HL-60 (cell line): ENCODE results near the gene SLC35E4.
"Not testable (repeated sequence)": the region's sequence is repeated elsewhere in the genome, so short reads cannot be mapped to it uniquely, and the experiment has no call there.

ENCODE experiments used
- DNase-seq, 2 experiments: peaks; one replicate each; pipeline ENCODE4 v3.0.0-alpha.2; 2010 to 2020; ENCODE audit warnings: low read depth in 1 of 2, low spot score in 1 of 2
- H3K27ac ChIP-seq: fragments of 250-450 bp; sonication (Bioruptor Pico); replicated peaks from 2 replicates; pipeline ENCODE4 v1.5.1; 2020; ENCODE audit warnings: mild to moderate bottlenecking, moderate library complexity
- H3K27me3 ChIP-seq: fragments of 250-450 bp; sonication (Bioruptor Pico); 2 replicates; pipeline ENCODE4 v1.5.1; 2021; ENCODE audit warnings: mild to moderate bottlenecking, moderate library complexity; ENCODE audit not compliant: insufficient read depth, poor library complexity, severe bottlenecking
- H3K4me3 ChIP-seq: replicated peaks from 2 replicates; pipeline ENCODE4 v1.5.1; 2011; ENCODE audit warnings: mild to moderate bottlenecking, control low read depth, low read length; ENCODE audit not compliant: insufficient read depth
- CTCF ChIP-seq: IDR thresholded peaks from one replicate; pipeline ENCODE4 v1.5.1; 2011; ENCODE audit warnings: low read length, control low read depth, inconsistent platforms; ENCODE audit not compliant: insufficient read depth
- GABPA ChIP-seq: IDR thresholded peaks from 2 replicates; pipeline ENCODE4 v1.6.1; 2012; ENCODE audit warnings: low read depth
- POLR2AphosphoS5 ChIP-seq: IDR thresholded peaks from 2 replicates; pipeline ENCODE4 v1.6.1; 2012; ENCODE audit warnings: low read depth
- REST ChIP-seq: IDR thresholded peaks from 2 replicates; pipeline ENCODE4 v1.6.1; 2012; ENCODE audit warnings: low read depth; ENCODE audit not compliant: insufficient replicate concordance
- SPI1 ChIP-seq: IDR thresholded peaks from 2 replicates; pipeline ENCODE4 v1.6.1; 2012; ENCODE audit warnings: low read depth, mild to moderate bottlenecking, borderline replicate concordance

SLC35E4 gene

GRCh38 chr22:30675436-30675835 lies 39.9 kb downstream of the SLC35E4 start:
- no peak overlapping the region for H3K4me3 ChIP-seq
- no peak overlapping the region for H3K27ac ChIP-seq
- H3K27me3 ChIP-seq: peaks cover 13% of the 10 kb centered on the region
- TF ChIP-seq CTCF (no peak), POLR2AphosphoS5 (no peak), REST (no peak), GABPA (no peak), SPI1 (no peak)
- no peak for DNase-seq

DNA sequence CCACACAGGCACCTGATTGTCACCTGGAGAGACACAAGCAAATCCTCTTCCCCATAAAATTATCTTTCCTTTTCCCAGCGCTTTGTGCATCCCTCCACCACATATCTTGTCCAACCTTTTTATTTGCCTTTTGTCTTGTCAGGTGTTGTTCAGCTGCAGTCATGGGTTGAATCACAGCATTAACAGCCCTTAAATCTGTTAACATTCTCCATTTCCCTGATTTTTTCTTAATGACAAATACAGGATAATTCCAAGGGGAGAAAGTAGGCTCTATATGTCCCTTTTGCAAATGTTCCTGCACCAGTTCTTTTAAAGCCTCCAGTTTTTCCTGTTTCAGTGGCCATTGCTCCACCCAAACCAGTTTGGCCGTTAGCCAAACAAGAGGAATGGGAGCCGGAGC lies 41.0 kb downstream of the SLC35E4 start:
- H3K27ac ChIP-seq, H3K4me3 ChIP-seq, DNase-seq: not testable (repeated sequence)
- peaks cover 13% of the 10 kb centered on the region for H3K27me3 ChIP-seq

DNA sequence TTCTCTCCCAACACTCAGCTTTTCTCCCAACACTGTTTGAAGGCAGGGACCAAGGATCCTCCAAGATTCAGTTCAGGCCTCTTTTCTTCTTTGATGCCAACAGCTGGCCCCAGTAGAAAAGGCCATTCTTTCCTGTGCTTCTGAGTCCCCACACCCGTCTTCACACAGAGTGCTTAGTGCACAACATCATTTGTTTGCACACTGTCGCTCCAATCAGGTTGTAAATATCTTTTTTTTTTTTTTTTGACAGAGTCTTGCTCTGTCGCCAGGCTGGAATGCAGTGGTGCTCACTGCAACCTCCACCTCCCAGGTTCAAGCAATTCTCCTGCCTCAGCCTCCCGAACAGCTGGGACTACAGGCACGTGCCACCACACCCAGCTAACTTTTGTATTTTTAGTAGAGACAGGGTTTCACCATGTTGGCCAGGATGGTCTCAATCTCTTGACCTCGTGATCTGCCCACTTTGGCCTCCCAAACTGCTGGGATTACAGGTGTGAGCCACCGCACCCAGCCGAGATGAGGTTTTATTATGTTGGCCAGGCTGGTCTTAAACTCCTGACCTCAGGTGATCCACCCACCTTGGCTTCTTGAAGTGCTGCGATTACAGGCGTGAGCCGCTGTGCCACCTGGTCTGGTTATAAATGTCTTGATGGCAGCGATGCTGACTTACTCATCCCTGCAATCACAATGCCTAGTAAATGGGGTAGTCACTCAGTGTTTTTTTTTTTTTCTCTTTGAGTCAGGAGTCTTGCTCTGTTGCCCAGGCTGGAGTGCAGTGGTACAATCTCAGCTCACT lies 44.5 kb downstream of the SLC35E4 start:
- peaks cover 11% of the 10 kb centered on the region for H3K27me3 ChIP-seq
- DNase-seq, H3K27ac ChIP-seq, H3K4me3 ChIP-seq: not testable (repeated sequence)

GRCh38 chr22:30680991-30681770 lies 45.6 kb downstream of the SLC35E4 start:
- H3K27me3 ChIP-seq: peaks cover 11% of the 10 kb centered on the region
- TF ChIP-seq SPI1 (peak; percentile 32; the same call in 1 of the 2 replicates), REST (no peak), CTCF (no peak), POLR2AphosphoS5 (no peak)
- H3K27ac ChIP-seq: no peak overlapping the region
- no peak for DNase-seq
- no peak overlapping the region for H3K4me3 ChIP-seq
